Keratinocyte (primary cell): Measurements from ENCODE around the gene SYDE1.

Experiments
- CTCF ChIP-seq, 3 experiments: IDR thresholded peaks in 1 of 3; conservative IDR thresholded peaks in 1 of 3; optimal IDR thresholded peaks in 1 of 3; 2 replicates in 2 of 3; 3 replicates in 1 of 3; pipeline versions ENCODE3 to v1.5.1; 2011; ENCODE audit warnings: low read length in 3 of 3, mild to moderate bottlenecking in 3 of 3, moderate library complexity in 2 of 3, control low read depth in 1 of 3, inconsistent platforms in 1 of 3; ENCODE audit not compliant: insufficient read depth in 2 of 3; ENCODE audit errors: extremely low read depth in 1 of 3
- EZH2 ChIP-seq: IDR thresholded peaks from one replicate; pipeline ENCODE4 v1.6.1; 2012; ENCODE audit warnings: inconsistent platforms, mild to moderate bottlenecking, low read length, moderate library complexity

GRCh38 chr19:15115080-15115479 is 7.9 kb downstream of the SYDE1 start:
- TF ChIP-seq CTCF (optimal IDR thresholded peaks at IDR 0.05 in 1 of 3, IDR thresholded peaks at IDR 0.05 in 1 of 3, conservative IDR thresholded peaks at IDR 0.05 in 1 of 3; ENCODE audit: extremely low read depth in 1 of 3, insufficient read depth in 2 of 3, low read length in 3 of 3): no peak
- no peak for TF ChIP-seq EZH2
